Suprapubic skin (tissue), 4 donors: ENCODE measurements around the gene USP47. TPM values are rescaled to one million over a fixed set of nuclear protein-coding genes. Genes with fewer than 3 reads are reported as not detected.

ENCODE experiments used
- DNase-seq, 2 donors: peaks; one replicate each; pipeline ENCODE4 v3.0.0-alpha.2; 2019; ENCODE audit warnings: low spot score in 2 of 2
- H3K27ac ChIP-seq: fragments of 200-600 bp; sonication (generic); one replicate; pipeline ENCODE4 v1.5.1; 2019
- H3K27me3 ChIP-seq: fragments of 200-600 bp; sonication (generic); one replicate; pipeline ENCODE4 v1.5.1; 2019
- H3K36me3 ChIP-seq: fragments of 200-600 bp; sonication (generic); one replicate; pipeline ENCODE4 v1.5.1; 2019
- H3K4me1 ChIP-seq: fragments of 200-600 bp; sonication (generic); one replicate; pipeline ENCODE4 v1.5.1; 2019
- H3K4me3 ChIP-seq: fragments of 200-600 bp; sonication (generic); one replicate; pipeline ENCODE4 v1.5.1; 2019; ENCODE audit warnings: mild to moderate bottlenecking
- H3K9me3 ChIP-seq: fragments of 200-600 bp; sonication (generic); one replicate; pipeline ENCODE4 v1.5.1; 2019
- CTCF ChIP-seq, 2 donors: fragments of 200-600 bp in 1 of 2; fragments of 450-650 bp in 1 of 2; sonication (generic) in 1 of 2; IDR thresholded peaks; one replicate each; pipeline ENCODE4 v1.5.1; 2016 to 2019; ENCODE audit warnings: antibody characterized with exemption in 2 of 2, mild to moderate bottlenecking in 1 of 2, moderate library complexity in 1 of 2
- EP300 ChIP-seq: sonication (generic); formaldehyde crosslinking; IDR thresholded peaks from one replicate; pipeline ENCODE4 v1.6.1; 2017; ENCODE audit warnings: antibody characterized with exemption
- POLR2A ChIP-seq, 2 donors: fragments of 450-650 bp; IDR thresholded peaks; one replicate each; pipeline ENCODE4 v1.6.1; 2017; ENCODE audit warnings: antibody characterized with exemption in 2 of 2, mild to moderate bottlenecking in 2 of 2, moderate library complexity in 2 of 2
- POLR2AphosphoS5 ChIP-seq, 3 donors: sonication (generic); formaldehyde crosslinking; IDR thresholded peaks; one replicate each; pipeline ENCODE4 v1.6.1; 2017; ENCODE audit warnings: antibody characterized with exemption in 3 of 3
- WGBS: methylation state at CpG from one replicate; pipeline ENCODE4 v1.1.5; 2018; 5-methylcytosine and 5-hydroxymethylcytosine counted together
- total RNA-seq, 4 donors: library from RNA; depleted of rRNA; stranded (reverse); fragments of >200 nt; gene quantifications; one replicate each; pipeline ENCODE4 v1.1.0, GENCODE V29; 2016

The USP47 gene
- total RNA-seq, 4 donors from 2014 or later: 56.0 to 102 (median 72.2) TPM

- H3K4me3 ChIP-seq: peak overlapping the region; percentile 56
- peaks cover 26% of the 10 kb centered on the region for H3K27me3 ChIP-seq
- no peak overlapping the region for H3K27ac ChIP-seq
- no peaks in the 10 kb centered on the region for H3K9me3 ChIP-seq
- TF ChIP-seq CTCF (IDR thresholded peaks at IDR 0.05): no peak
- no peak for TF ChIP-seq POLR2AphosphoS5 (IDR thresholded peaks at IDR 0.05)
- TF ChIP-seq POLR2A (IDR thresholded peaks at IDR 0.05): no peak
- no peak for TF ChIP-seq EP300
- peaks cover 37% of the 10 kb centered on the region for H3K4me1 ChIP-seq
- WGBS: 87% methylated on average over 7 of the region's 7 CpGs
- H3K36me3 ChIP-seq: no peaks in the 10 kb centered on the region
- DNase-seq: peak in 1 of 2 donors; percentile 63
These were observed 164.9 kb downstream of the USP47 start for GRCh38 chr11:12006552-12007229.

GRCh38 chr11:12007230-12007593 lies 165.4 kb downstream of the USP47 start:
- peaks cover 37% of the 10 kb centered on the region for H3K4me1 ChIP-seq
- no peak overlapping the region for H3K27ac ChIP-seq
- H3K27me3 ChIP-seq: peaks cover 26% of the 10 kb centered on the region
- no peaks in the 10 kb centered on the region for H3K9me3 ChIP-seq
- peak in 1 of 2 donors; percentile 64 for DNase-seq
- peak overlapping the region; percentile 56 for H3K4me3 ChIP-seq
- WGBS: 64% methylated on average over 4 of the region's 5 CpGs
- TF ChIP-seq EP300: no peak
- no peak for TF ChIP-seq POLR2A (IDR thresholded peaks at IDR 0.05)
- TF ChIP-seq CTCF (IDR thresholded peaks at IDR 0.05): no peak
- no peak for TF ChIP-seq POLR2AphosphoS5 (IDR thresholded peaks at IDR 0.05)
- no peaks in the 10 kb centered on the region for H3K36me3 ChIP-seq

- Histone ChIP-seq H3K4me3 (peak within 1 kb of the TSS; percentile 56), H3K27me3 (peaks cover 26% of the 10 kb centered on the region), H3K9me3 (no peaks in the 10 kb centered on the region), H3K4me1 (peaks cover 37% of the 10 kb centered on the region), H3K27ac (peak within 1 kb of the TSS; percentile 67), H3K36me3 (no peaks in the 10 kb centered on the region)
- WGBS: 25% methylated on average over 20 of the region's 71 CpGs
- TF ChIP-seq EP300: no peak
- TF ChIP-seq POLR2A (IDR thresholded peaks at IDR 0.05): no peak
- no peak for TF ChIP-seq POLR2AphosphoS5 (IDR thresholded peaks at IDR 0.05)
- no peak for TF ChIP-seq CTCF (IDR thresholded peaks at IDR 0.05)
- peak in 1 of 2 donors; percentile 71 for DNase-seq
These were observed 166.3 kb downstream of the USP47 start, which contains the start of gene DKK3 for GRCh38 chr11:12007769-12008737. Gene DKK3 (minus strand): TSS chr11:12008626. CDS start chr11:12008582, 44 bp downstream.

Other genes starting within 250 kb of the USP47 start
- gene GALNT18, start 220.0 kb upstream of the USP47 start, total RNA-seq: 10 to 100 TPM; 20.6 to 26.0 (median 23.1) TPM
- 100 to 1,000 TPM; 105 to 152 (median 137) TPM for gene DKK3, start 166.7 kb downstream of the USP47 start, total RNA-seq